Memory B cell (primary cell): ENCODE results near the gene SMIM41.
A peak's percentile ranks its signal among the peaks of the same experiment; 100 is the strongest.

ENCODE experiments used
- ATAC-seq: fragments of 150-1000 bp; cut with Tn5 transposase; 2 replicates; pipeline ENCODE4 v1.10.0; 2021; ENCODE audit warnings: low read depth, mild to moderate bottlenecking, moderate library complexity
- DNase-seq, 2 donors: peaks; one replicate each; pipeline ENCODE4 v3.0.0; 2022; ENCODE audit warnings: low spot score in 2 of 2
- H3K27ac Mint-ChIP-seq: one replicate; pipeline ENCODE4 v1.8.0; 2022; ENCODE audit warnings: mild to moderate bottlenecking, moderate library complexity, mixed read lengths
- H3K27me3 Mint-ChIP-seq: one replicate; pipeline ENCODE4 v1.8.0; 2022; ENCODE audit warnings: mixed read lengths
- H3K36me3 Mint-ChIP-seq: one replicate; pipeline ENCODE4 v1.8.0; 2022; ENCODE audit warnings: mild to moderate bottlenecking, mixed read lengths
- H3K4me1 Mint-ChIP-seq: one replicate; pipeline ENCODE4 v1.8.0; 2022; ENCODE audit warnings: mixed read lengths
- H3K4me3 Mint-ChIP-seq: one replicate; pipeline ENCODE4 v1.8.0; 2022; ENCODE audit warnings: mild to moderate bottlenecking, moderate library complexity, mixed read lengths
- H3K9me3 Mint-ChIP-seq: one replicate; pipeline ENCODE4 v1.8.0; 2022; ENCODE audit warnings: mixed read lengths

SMIM41 gene

DNA sequence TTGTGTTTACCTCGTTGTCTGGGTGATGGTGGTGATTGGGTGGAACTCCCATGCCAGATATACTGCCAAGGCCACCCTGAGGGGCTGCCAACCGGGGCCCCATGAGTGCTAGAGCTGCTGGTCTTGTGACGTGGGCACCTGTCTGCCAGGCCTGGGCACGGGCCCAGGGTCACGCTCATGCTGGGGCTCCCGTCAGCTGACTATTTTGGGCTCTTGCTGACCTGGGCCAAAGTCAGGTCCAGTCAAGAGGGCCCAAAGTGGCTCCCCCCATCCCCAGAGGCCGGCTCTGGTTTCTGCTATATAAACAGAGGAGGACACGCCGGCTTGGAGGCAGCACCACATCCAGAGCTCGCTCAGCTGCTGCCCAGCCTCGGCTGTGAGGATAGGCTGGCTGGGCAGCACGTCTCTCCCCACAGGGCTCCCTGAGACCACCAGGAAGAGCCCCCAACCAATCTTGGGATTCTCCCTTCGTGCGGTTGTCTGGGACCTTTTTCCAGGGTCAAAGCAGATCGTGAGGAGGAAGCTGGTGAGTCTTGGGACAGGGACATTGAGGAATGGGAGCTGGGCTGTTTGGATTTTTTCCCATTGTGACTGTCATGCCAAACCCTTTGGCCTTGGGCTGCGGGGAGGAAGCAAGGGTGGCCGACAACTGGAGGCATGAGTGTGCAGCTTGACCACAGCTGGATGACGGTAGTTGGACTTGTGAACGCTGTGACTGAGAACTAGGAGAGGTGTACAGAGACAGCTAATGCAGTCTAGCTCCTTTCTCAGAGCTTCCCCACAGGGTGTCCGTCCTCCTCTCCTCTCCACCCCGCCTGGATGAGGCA, 35.9 kb upstream of the SMIM41 start:
- H3K4me1 Mint-ChIP-seq: peaks cover 29% of the 10 kb centered on the region
- DNase-seq (no peak), ATAC-seq (no peak)
- H3K27ac Mint-ChIP-seq: no peak overlapping the region
- no peak overlapping the region for H3K4me3 Mint-ChIP-seq
- H3K36me3 Mint-ChIP-seq: no peaks in the 10 kb centered on the region
- no peaks in the 10 kb centered on the region for H3K27me3 Mint-ChIP-seq
- H3K9me3 Mint-ChIP-seq: no peaks in the 10 kb centered on the region

DNA sequence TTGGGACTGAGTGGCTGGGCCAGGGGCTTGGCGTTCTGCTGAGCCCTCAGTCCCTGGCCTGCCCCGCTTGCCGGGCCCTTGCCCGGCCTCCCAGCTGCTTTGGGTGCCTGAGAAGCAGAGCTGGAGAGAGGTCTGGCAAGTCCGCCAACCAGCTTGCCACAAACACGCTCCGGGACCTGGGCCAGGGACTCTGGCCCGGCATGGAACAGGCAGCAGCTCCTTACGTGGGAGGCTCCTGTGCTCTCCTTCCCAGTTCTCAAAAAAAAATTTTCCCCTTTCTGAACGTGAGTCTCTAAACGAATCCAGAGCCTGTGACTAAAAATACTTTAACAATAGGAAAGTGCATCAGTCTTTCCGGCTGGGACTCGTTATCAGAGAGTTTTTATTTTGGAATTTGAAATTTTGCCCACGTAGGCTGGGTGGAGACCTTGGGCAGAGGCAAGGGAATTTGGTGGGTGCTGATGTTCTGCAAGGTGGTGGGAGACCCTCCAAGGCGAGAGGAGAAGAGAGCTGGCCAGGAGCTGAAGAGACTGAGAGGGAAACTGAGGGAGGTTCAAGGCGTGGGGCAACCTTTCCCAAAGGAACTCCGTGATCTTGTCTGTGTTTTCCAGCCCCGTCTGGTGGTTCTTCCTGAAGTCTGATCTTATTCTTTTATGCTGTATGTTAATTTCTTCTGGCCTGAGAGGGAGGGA, 35.1 kb upstream of the SMIM41 start:
- Mint-ChIP-seq H3K27ac (no peak overlapping the region), H3K4me1 (peaks cover 31% of the 10 kb centered on the region), H3K9me3 (no peaks in the 10 kb centered on the region), H3K27me3 (no peaks in the 10 kb centered on the region), H3K36me3 (no peaks in the 10 kb centered on the region), H3K4me3 (no peak overlapping the region)
- ATAC-seq (no peak), DNase-seq (no peak)

DNA sequence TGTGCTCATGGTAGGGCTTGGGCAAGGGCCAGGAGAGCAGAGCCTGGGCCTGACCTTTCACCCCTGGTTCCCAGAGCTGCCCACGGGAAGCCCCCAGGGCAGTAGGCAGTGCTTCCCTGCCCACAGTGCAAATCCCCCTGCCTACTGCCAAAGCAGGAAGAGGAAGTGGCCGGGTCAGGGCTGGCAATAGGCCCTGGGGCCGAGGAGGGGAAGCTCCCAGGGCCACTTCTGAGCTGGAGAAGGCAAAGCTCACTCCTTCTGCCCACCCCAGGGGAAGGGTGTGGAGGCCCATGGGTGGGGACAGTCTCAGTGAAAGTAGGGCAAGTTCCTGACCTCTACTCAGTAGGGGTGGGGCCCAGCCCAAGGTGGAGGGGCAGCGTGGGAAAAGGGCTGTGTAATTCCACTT, 33.7 kb upstream of the SMIM41 start:
- ATAC-seq (no peak), DNase-seq (no peak)
- Mint-ChIP-seq H3K27ac (no peak overlapping the region), H3K9me3 (no peaks in the 10 kb centered on the region), H3K4me3 (no peak overlapping the region), H3K4me1 (peaks cover 40% of the 10 kb centered on the region), H3K36me3 (no peaks in the 10 kb centered on the region), H3K27me3 (no peaks in the 10 kb centered on the region)

DNA sequence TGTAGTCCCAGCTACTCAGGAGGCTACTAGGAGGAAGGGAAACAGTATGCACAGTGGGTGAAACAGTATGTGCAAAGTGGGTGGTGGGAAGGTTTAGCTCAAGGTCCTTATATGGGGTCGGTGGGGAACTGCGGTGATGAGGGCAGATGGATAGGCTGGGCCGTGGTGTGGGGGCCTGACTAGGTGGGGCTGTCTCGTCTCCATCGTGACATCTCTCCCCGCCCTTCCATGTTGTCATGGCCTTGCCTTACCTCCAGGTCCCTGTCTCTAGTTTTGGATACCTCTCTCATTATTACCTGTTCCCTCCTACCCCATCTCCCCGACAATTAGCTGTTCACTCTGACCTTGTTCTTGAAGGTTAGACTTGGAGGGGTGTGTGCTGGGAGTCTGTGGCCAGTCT, 32.6 kb upstream of the SMIM41 start:
- Mint-ChIP-seq H3K4me3 (no peak overlapping the region), H3K4me1 (peaks cover 39% of the 10 kb centered on the region), H3K9me3 (no peaks in the 10 kb centered on the region), H3K36me3 (no peaks in the 10 kb centered on the region), H3K27me3 (no peaks in the 10 kb centered on the region), H3K27ac (no peak overlapping the region)
- DNase-seq: no peak
- no peak for ATAC-seq

DNA sequence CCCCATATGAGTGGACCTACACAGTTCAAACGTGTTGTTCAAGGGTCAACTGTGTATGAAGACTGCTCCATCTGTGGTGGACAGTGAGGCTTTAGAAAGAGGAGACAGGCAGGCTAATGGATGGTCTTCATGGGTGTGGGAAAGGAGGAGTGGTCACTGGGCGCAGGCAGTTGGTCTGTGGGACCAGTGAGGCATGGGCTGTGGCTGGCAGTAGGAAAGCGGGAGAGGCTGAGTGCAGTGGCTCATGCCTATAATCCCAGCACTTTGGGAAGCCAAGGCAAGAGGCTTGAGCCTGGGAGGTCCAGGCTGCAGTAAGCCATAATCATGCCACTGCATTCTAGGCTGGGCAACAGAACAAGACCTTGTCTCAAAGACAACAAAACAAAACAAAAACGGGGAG, 30.2 kb upstream of the SMIM41 start:
- no peaks in the 10 kb centered on the region for H3K9me3 Mint-ChIP-seq

DNA sequence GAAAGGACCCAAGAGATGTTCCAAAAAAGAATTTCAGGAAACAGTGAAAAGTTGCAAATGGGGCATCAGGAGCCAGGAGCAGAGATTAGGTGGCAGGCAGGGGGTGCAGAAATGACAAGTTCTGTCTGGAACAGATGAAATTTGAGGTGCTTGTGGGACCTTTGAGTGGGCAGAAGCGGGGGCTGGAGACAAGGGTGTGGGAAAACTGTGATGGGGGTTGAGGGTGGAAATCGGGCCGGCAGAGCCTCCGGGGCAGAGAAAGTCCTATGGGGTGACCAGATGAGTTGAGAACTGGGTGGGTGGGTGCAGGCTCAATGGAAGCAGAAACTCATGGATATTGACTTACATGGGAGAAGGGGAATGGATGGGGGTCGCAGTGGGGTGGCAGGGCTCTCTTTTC, 29.8 kb upstream of the SMIM41 start:
- ATAC-seq (no peak), DNase-seq (no peak)
- Mint-ChIP-seq H3K27me3 (no peaks in the 10 kb centered on the region), H3K4me1 (peaks cover 38% of the 10 kb centered on the region), H3K9me3 (no peaks in the 10 kb centered on the region), H3K27ac (peak overlapping the region; percentile 98), H3K4me3 (peak overlapping the region; percentile 92), H3K36me3 (no peaks in the 10 kb centered on the region)

More for the DNA sequence above, 30.2 kb upstream of the SMIM41 start:
- ATAC-seq (no peak), DNase-seq (no peak)
- Mint-ChIP-seq H3K4me3 (peak overlapping the region; percentile 92), H3K36me3 (no peaks in the 10 kb centered on the region), H3K27ac (peak overlapping the region; percentile 98), H3K27me3 (no peaks in the 10 kb centered on the region), H3K4me1 (peaks cover 40% of the 10 kb centered on the region)

DNA sequence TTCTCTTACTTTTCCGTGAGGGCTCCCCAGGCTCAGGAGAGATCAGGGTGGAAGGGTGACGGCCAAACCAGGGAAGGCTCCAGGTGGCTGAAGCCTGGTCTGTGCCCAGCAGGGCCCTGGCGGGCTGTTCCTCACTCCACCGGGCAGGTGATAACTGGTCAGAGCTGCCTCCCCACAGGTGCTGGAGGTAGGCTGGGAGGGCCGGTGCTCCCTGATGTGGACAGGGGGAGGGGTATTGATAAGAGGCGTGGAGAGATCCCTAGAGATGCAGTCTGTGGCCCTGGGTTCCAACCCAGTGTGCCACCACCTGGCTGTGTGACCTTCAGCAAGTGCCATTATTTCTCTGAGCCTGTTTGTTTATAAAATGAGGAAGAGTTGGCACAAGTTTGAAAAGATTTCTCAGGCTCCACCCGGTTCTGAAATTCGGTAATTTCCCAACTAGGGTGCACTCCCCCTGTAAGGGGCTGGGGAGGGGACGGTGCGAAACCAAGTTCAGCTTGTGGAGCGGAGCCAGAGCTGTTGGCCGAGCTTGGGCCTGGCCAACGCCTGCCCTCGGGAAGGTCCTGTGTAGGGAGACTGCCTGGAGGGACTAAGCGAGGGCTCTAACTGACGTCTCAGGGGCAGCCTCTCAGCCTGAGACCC, 29.3 kb upstream of the SMIM41 start:
- peak; percentile 39 for ATAC-seq
- Mint-ChIP-seq H3K27me3 (no peaks in the 10 kb centered on the region), H3K27ac (peak overlapping the region; percentile 98), H3K4me3 (peak overlapping the region; percentile 92), H3K9me3 (no peaks in the 10 kb centered on the region), H3K4me1 (peaks cover 38% of the 10 kb centered on the region), H3K36me3 (no peaks in the 10 kb centered on the region)
- peak; percentile 70 to 75 for DNase-seq

DNA sequence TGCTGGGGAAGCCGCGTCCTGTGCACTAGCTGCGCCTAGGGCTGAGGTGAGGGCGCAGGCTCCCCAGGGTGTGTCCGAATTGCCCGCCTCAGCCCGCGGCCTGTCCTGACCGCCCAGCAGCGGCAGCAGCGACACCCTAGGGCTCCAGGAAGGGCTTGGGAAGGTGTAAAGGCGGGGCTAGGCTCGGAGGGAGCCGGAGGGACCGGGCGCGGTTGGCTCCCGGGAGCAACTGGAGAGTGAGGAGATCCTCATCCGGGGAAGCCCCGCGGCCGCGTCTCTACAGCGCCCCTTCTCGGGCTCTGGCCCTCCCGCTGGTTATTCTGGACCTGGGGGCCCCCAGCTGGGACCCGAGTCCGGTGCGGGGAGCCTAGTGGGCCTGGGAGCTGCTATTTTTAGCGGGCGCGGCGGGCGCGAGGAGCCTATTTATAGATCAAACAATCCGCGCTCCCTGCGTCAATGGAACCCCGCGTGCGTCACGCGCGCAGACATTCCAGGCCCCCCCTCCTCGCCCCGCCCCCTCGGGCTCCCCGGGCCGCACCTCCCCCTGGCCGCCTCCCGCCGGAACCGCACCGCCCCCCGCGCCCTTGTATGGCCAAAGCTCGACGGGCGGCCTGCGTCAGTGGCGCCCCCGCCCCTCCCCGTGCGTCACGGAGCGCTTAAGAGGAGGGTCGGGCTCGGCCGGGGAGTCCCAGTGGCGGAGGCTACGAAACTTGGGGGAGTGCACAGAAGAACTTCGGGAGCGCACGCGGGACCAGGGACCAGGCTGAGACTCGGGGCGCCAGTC, 28.6 kb upstream of the SMIM41 start, which contains the start of gene NR4A1:
NR4A1 (plus strand) TSS at position 685 of the 784 bp plus-strand sequence. CDS start 2,887 bp downstream, outside the sequence.
- Mint-ChIP-seq H3K36me3 (no peaks in the 10 kb centered on the region), H3K27ac (peak within 1 kb of the TSS; percentile 98), H3K4me3 (peak within 1 kb of the TSS; percentile 92), H3K27me3 (no peaks in the 10 kb centered on the region), H3K4me1 (peaks cover 35% of the 10 kb centered on the region), H3K9me3 (no peaks in the 10 kb centered on the region)
- DNase-seq: peak; percentile 98 to 99
- peak; percentile 81 for ATAC-seq

DNA sequence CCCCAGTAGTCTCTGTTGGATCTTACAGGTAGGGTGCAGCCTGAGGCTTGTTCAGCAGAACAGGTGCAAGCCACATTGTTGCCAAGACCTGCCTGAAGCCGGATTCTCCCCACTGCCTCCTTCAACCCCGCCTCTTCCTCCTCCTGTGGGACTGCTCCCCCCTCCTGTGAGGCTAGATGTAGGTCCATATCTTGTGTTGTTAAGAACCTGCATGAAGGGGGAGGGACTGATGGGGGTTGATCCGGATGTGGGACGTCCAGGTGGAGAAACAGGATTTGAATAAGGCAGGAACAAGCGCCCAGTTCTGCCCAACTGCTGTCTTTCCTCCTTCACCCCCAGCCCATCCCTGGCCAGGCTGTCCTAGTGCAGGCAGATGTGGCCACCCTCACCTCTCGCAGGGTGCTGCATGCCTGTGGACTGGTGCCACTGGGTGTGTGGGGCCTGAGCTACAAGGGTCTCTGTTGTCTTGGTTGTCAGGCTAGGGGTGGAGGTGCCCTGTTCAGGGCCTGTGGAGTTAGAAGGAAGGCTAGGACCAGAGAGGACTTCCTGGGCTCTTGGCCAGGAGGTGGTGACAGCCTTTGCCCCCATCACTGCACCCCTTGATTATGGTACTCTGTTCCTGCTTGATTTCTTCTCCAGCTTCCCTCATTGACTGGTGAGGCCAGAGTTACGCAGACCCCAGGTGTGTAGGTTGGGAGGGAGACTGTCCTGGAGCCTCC, 26.9 kb upstream of the SMIM41 start:
- ATAC-seq (no peak), DNase-seq (no peak)
- Mint-ChIP-seq H3K36me3 (peaks cover 4% of the 10 kb centered on the region), H3K9me3 (no peaks in the 10 kb centered on the region), H3K4me1 (peaks cover 33% of the 10 kb centered on the region), H3K4me3 (peak overlapping the region; percentile 92), H3K27ac (peak overlapping the region; percentile 98), H3K27me3 (no peaks in the 10 kb centered on the region)

DNA sequence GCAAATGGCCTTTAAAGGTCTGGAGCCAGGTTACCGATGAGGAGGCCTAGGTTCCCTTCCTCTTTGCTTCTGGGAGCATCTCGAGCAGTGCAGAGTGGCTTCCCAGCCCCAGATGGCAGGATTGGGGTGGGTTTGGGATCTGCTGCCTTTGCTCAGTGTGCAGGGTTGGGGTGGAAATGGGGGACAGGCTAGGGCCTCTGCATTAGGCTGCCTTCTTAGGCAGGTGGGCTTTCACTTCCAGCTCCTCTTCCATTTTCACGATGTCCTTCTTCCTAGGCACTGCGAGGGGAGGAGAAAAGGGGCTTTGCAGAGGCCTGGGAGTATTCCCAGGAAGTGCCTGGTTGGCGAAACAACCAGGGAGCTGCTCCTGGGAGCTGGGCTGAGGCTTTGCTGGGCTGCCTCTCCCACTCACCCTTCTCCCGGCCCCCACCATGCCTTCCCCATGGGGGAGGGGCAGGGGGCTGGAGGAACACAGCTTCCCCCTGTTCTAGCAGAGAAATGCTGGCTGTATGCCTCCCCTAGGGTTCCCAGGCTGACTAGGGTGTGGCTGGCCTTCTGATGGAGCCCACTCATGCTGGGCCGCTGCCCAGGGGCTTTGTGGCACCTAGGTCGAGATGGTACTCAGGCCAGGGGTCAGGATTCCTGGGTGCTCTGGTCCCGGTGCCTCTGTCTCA, 25.8 kb upstream of the SMIM41 start:
- H3K27me3 Mint-ChIP-seq: no peaks in the 10 kb centered on the region
- H3K36me3 Mint-ChIP-seq: peaks cover 4% of the 10 kb centered on the region
- no peak for DNase-seq
- H3K4me3 Mint-ChIP-seq: no peak overlapping the region
- no peak for ATAC-seq
- H3K27ac Mint-ChIP-seq: peak overlapping the region; percentile 98
- H3K4me1 Mint-ChIP-seq: peaks cover 33% of the 10 kb centered on the region
- no peaks in the 10 kb centered on the region for H3K9me3 Mint-ChIP-seq

DNA sequence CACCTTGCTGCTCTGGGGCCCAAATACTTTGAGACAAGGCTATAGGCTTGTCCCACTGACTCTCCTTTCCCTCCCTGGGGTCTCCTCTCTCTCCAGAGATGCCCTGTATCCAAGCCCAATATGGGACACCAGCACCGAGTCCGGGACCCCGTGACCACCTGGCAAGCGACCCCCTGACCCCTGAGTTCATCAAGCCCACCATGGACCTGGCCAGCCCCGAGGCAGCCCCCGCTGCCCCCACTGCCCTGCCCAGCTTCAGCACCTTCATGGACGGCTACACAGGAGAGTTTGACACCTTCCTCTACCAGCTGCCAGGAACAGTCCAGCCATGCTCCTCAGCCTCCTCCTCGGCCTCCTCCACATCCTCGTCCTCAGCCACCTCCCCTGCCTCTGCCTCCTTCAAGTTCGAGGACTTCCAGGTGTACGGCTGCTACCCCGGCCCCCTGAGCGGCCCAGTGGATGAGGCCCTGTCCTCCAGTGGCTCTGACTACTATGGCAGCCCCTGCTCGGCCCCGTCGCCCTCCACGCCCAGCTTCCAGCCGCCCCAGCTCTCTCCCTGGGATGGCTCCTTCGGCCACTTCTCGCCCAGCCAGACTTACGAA, 25.2 kb upstream of the SMIM41 start:
- Mint-ChIP-seq H3K36me3 (peaks cover 4% of the 10 kb centered on the region), H3K4me1 (peaks cover 30% of the 10 kb centered on the region), H3K27ac (no peak overlapping the region), H3K4me3 (no peak overlapping the region), H3K27me3 (no peaks in the 10 kb centered on the region), H3K9me3 (no peaks in the 10 kb centered on the region)
- DNase-seq: no peak
- ATAC-seq: no peak

DNA sequence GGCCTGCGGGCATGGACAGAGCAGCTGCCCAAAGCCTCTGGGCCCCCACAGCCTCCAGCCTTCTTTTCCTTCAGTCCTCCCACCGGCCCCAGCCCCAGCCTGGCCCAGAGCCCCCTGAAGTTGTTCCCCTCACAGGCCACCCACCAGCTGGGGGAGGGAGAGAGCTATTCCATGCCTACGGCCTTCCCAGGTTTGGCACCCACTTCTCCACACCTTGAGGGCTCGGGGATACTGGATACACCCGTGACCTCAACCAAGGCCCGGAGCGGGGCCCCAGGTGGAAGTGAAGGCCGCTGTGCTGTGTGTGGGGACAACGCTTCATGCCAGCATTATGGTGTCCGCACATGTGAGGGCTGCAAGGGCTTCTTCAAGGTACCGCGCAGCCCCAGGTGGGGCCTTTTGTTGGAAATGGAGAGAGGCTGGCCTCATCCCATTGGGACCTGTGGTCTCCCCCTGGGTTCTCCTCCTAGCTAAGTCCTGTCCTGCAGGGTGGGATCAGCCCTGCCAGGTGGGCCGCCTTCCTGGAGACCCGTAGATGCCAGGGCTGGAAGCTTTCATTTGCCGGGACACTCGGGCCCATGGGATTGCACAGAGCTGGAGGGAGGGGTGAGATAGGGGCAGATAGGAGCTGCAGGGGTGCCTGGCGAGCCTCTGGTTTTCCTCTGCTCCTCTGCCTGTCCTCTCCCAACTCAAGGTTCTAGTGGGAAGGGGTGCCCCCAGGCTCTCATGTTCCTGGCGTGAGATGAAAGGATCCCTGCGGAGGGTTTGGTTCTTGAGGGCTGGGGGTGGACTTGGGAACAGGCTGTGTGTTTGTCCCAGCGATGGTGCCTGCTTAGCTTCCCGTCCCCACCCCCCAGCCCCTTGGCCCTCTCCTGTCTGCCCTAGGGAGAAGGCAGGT, 24.4 kb upstream of the SMIM41 start:
- H3K4me1 Mint-ChIP-seq: peaks cover 22% of the 10 kb centered on the region
- no peak overlapping the region for H3K27ac Mint-ChIP-seq
- no peak overlapping the region for H3K4me3 Mint-ChIP-seq
- H3K27me3 Mint-ChIP-seq: no peaks in the 10 kb centered on the region
- ATAC-seq (no peak), DNase-seq (no peak)
- peaks cover 4% of the 10 kb centered on the region for H3K36me3 Mint-ChIP-seq
- H3K9me3 Mint-ChIP-seq: no peaks in the 10 kb centered on the region
